Measurements from ENCODE around the gene COLEC11. TPM values are rescaled to one million over a fixed set of nuclear protein-coding genes. Genes with fewer than 3 reads are reported as not detected.

COLEC11 gene
- total RNA-seq, 1 experiment from 2014 or later: not detected

DNA sequence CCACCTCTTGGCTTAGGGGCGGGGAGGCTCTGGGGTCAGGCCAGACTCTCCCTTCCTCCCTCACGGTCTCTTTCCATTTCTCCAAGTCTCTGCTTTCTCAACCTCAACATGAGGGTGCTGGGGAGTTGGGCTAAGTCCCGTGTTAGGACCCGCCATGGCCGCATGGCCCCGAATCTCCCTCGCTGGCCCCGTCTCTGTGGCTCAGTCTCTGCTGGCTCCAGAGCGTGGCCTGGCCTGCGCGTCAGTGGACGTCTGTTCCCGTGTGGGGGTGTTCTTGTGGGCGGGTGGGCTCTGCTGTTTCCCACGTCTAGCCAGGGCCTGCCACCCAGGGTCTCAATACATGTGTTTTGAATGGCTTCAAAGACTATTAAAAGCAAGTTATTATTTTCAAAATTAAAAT lies 75.5 kb downstream of the COLEC11 start:
- H3K4me1 Mint-ChIP-seq (ENCODE audit: low read depth, unreplicated experiment): no peaks in the 10 kb centered on the region
- no TSS peak for BruUV-seq (replicated peaks)
- CTCF ChIA-PET: no interaction called here
- H3K27ac Mint-ChIP-seq (ENCODE audit: unreplicated experiment): no peak overlapping the region
- TF ChIP-seq, protein P1, sequence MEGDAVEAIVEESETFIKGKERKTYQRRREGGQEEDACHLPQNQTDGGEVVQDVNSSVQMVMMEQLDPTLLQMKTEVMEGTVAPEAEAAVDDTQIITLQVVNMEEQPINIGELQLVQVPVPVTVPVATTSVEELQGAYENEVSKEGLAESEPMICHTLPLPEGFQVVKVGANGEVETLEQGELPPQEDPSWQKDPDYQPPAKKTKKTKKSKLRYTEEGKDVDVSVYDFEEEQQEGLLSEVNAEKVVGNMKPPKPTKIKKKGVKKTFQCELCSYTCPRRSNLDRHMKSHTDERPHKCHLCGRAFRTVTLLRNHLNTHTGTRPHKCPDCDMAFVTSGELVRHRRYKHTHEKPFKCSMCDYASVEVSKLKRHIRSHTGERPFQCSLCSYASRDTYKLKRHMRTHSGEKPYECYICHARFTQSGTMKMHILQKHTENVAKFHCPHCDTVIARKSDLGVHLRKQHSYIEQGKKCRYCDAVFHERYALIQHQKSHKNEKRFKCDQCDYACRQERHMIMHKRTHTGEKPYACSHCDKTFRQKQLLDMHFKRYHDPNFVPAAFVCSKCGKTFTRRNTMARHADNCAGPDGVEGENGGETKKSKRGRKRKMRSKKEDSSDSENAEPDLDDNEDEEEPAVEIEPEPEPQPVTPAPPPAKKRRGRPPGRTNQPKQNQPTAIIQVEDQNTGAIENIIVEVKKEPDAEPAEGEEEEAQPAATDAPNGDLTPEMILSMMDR (IDR thresholded peaks at IDR 0.05; ENCODE audit: unreplicated experiment): no peak
- H3K27me3 Mint-ChIP-seq (ENCODE audit: unreplicated experiment): peaks cover 19% of the 10 kb centered on the region
- no peak for DNase-seq
- no peak overlapping the region for H3K4me3 Mint-ChIP-seq (ENCODE audit: low read depth, unreplicated experiment)
- peaks cover 3% of the 10 kb centered on the region for H3K36me3 Mint-ChIP-seq (ENCODE audit: insufficient read depth, unreplicated experiment)
- intact Hi-C loops (cut with micrococcal nuclease; ENCODE audit: unreplicated experiment): no loop called here
- no peaks in the 10 kb centered on the region for H3K9me3 Mint-ChIP-seq (ENCODE audit: low read depth, unreplicated experiment)

DNA sequence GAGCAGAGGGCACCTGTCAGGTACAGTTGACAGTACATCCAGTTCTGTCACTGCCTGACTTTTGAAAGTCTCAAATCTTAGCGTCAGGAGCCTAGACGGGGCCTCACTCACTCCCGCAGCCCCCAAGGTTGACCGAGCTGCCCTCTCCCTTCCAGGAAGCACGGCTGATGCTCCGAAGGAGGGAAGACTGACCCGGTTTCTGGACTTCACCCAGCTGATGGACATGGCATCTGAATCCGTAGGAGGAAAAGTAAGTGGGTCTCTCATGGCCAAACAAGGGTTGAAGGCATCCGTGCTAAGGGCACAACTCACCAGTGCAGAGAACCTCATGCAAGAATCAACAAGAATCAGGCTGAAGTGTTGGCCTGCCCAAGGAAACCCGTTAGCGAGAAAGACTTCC lies 76.0 kb downstream of the COLEC11 start:
- peaks cover 19% of the 10 kb centered on the region for H3K27me3 Mint-ChIP-seq (ENCODE audit: unreplicated experiment)
- H3K27ac Mint-ChIP-seq (ENCODE audit: unreplicated experiment): no peak overlapping the region
- BruUV-seq (replicated peaks): no TSS peak
- H3K36me3 Mint-ChIP-seq (ENCODE audit: insufficient read depth, unreplicated experiment): peaks cover 3% of the 10 kb centered on the region
- H3K4me1 Mint-ChIP-seq (ENCODE audit: low read depth, unreplicated experiment): no peaks in the 10 kb centered on the region
- DNase-seq: no peak
- H3K4me3 Mint-ChIP-seq (ENCODE audit: low read depth, unreplicated experiment): no peak overlapping the region
- TF ChIP-seq, protein P1 (IDR thresholded peaks at IDR 0.05; ENCODE audit: unreplicated experiment): no peak
- CTCF ChIA-PET: no interaction called here
- intact Hi-C loops (cut with micrococcal nuclease; ENCODE audit: unreplicated experiment): no loop called here
- H3K9me3 Mint-ChIP-seq (ENCODE audit: low read depth, unreplicated experiment): no peaks in the 10 kb centered on the region

DNA sequence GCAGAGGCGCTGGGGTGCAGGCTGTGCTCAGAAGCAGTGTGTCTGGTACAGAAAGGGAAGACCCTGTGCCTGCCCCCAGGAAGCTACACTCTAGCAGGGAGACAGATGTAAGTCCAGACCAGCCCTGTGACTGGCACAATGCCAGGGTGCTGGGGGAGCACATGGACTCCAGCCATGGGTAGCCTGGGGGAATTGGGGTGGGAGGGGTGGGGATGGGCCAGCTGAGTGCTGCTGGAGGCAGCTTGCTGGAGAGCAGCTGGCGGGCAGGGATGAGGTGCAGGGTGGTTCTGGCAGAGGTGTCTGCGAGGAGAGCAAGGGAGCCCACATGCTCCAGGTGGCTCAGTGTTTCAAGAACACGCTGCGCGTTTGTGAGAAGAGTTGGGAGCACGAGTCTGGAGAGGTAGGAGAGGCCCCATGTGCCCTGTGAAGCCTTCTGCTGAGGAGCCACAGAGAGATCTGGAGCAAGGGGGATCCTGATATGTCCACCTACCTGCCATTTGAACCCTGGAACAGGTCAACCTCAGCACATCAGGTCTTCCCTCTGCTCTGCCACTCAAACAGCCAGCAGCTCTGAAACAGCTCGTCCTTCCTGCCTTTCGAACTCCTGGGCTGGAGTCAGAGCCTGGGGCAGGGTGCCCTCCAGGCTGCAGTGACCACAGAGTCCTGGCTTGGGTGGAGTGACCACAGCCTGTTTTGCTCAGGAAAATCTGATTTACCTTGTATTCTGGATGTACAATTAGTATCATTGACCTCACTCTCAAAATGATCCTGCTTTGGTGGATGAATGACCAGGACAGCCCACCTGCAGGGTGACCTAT lies 78.2 kb downstream of the COLEC11 start:
- intact Hi-C loops (cut with micrococcal nuclease; ENCODE audit: unreplicated experiment): no loop called here
- no peak overlapping the region for H3K27ac Mint-ChIP-seq (ENCODE audit: unreplicated experiment)
- no peaks in the 10 kb centered on the region for H3K4me1 Mint-ChIP-seq (ENCODE audit: low read depth, unreplicated experiment)
- peaks cover 30% of the 10 kb centered on the region for H3K27me3 Mint-ChIP-seq (ENCODE audit: unreplicated experiment)
- no TSS peak for BruUV-seq (replicated peaks)
- peaks cover 3% of the 10 kb centered on the region for H3K36me3 Mint-ChIP-seq (ENCODE audit: insufficient read depth, unreplicated experiment)
- CTCF ChIA-PET: no interaction called here
- H3K9me3 Mint-ChIP-seq (ENCODE audit: low read depth, unreplicated experiment): no peaks in the 10 kb centered on the region
- no peak for DNase-seq
- no peak overlapping the region for H3K4me3 Mint-ChIP-seq (ENCODE audit: low read depth, unreplicated experiment)
- TF ChIP-seq, protein P1 (IDR thresholded peaks at IDR 0.05; ENCODE audit: unreplicated experiment): no peak

DNA sequence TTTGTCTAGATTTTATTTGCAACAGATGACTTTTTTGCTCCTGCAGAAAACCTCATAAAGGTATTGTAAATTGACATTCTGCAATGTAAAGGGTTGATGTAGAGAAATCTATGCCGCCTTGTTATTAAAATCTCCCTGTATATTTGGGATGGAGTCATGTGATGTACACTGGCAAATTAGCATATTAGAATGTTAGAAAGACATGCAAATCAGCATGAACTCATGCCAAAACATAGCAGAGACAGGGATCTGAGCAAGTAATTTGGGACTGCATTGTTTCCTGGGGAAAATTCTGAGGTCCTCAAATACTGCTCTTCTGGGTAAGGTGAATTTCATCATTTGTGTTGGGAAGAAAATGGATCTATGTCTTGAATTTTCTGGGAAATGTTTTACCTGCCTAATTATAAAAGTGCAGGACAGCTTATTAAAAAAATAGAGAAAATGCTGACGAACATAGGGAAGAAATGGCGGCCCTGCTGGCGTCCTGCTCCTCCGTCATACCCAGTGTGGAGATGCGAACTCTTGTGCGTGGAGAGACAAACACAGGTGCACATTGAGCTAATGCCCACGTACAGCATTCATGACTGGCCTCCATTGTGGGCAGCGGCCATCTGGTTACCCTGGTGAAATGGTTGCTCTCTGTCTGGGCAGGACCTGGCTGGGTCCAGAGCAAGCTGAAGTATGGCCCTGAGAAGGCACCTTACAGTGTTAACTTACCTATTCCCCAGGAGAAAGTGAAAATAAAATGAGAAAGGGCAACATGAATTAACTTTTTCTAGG lies 79.3 kb downstream of the COLEC11 start:
- Mint-ChIP-seq H3K36me3 (ENCODE audit: insufficient read depth, unreplicated experiment) (peaks cover 3% of the 10 kb centered on the region), H3K4me1 (ENCODE audit: low read depth, unreplicated experiment) (no peaks in the 10 kb centered on the region), H3K4me3 (ENCODE audit: low read depth, unreplicated experiment) (no peak overlapping the region), H3K9me3 (ENCODE audit: low read depth, unreplicated experiment) (no peaks in the 10 kb centered on the region), H3K27ac (ENCODE audit: unreplicated experiment) (no peak overlapping the region), H3K27me3 (ENCODE audit: unreplicated experiment) (peaks cover 39% of the 10 kb centered on the region)
- DNase-seq: no peak
- TF ChIP-seq, protein P1 (IDR thresholded peaks at IDR 0.05; ENCODE audit: unreplicated experiment): no peak
- intact Hi-C loops (cut with micrococcal nuclease; ENCODE audit: unreplicated experiment): no loop called here
- CTCF ChIA-PET: no interaction called here
- BruUV-seq (replicated peaks): no TSS peak
